DOHH2 (cell line): ENCODE measurements around the gene RTL9.

Experiments used
- EZH2phosphoT487 ChIP-seq: fragments of 200-600 bp; sonication (generic); IDR thresholded peaks from 2 replicates; pipeline ENCODE4 v1.6.1; 2017; ENCODE audit warnings: borderline replicate concordance, mild to moderate bottlenecking, antibody characterized with exemption, low read length, moderate library complexity, mixed read lengths
- TF ChIP-seq, protein P1 (sequence below): fragments of 200-600 bp; sonication (generic); IDR thresholded peaks from one replicate; pipeline ENCODE4 v1.5.1; 2014; ENCODE audit warnings: antibody characterized with exemption, mild to moderate bottlenecking, low read depth, low read length; ENCODE audit not compliant: poor library complexity, severe bottlenecking

DNA sequence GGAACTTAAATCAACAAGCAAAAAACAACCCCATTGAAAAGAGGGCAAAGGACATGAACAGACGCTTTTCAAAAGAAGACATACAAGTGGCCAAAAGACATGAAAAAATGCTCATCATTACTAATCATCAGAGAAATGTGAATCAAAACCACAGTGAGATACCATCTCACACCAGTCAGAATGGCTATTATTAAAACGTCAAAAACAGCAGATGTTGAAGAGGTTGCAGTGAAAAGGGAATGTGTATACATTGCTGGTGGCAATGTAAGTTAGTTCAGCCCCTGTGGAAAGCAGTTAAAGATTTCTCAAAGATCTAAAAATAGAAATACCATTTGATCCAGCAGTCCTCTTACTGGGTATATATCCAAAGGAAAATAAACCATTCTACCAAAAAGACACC lies 22.6 kb downstream of the RTL9 start:
- TF ChIP-seq, protein P1, sequence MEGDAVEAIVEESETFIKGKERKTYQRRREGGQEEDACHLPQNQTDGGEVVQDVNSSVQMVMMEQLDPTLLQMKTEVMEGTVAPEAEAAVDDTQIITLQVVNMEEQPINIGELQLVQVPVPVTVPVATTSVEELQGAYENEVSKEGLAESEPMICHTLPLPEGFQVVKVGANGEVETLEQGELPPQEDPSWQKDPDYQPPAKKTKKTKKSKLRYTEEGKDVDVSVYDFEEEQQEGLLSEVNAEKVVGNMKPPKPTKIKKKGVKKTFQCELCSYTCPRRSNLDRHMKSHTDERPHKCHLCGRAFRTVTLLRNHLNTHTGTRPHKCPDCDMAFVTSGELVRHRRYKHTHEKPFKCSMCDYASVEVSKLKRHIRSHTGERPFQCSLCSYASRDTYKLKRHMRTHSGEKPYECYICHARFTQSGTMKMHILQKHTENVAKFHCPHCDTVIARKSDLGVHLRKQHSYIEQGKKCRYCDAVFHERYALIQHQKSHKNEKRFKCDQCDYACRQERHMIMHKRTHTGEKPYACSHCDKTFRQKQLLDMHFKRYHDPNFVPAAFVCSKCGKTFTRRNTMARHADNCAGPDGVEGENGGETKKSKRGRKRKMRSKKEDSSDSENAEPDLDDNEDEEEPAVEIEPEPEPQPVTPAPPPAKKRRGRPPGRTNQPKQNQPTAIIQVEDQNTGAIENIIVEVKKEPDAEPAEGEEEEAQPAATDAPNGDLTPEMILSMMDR: no peak
- no peak for TF ChIP-seq EZH2phosphoT487
